Osteoblast (primary cell): ENCODE results near the gene GYS2. TPM values are rescaled to one million over a fixed set of nuclear protein-coding genes. Genes with fewer than 3 reads are reported as not detected.

ENCODE experiments used
- DNase-seq: peaks from one replicate; pipeline ENCODE4 v3.0.0; 2011; ENCODE audit warnings: low spot score, mixed read lengths; ENCODE audit not compliant: insufficient read length; ENCODE audit errors: missing footprints
- H2AFZ ChIP-seq: 2 replicates; pipeline ENCODE4 v1.6.0; 2011; ENCODE audit warnings: mild to moderate bottlenecking, low read length
- H3K27ac ChIP-seq: 2 replicates; pipeline ENCODE4 v1.5.1; 2011; ENCODE audit warnings: mild to moderate bottlenecking, low read depth, low read length, moderate library complexity
- H3K27me3 ChIP-seq: 2 replicates; pipeline ENCODE4 v1.6.0; 2012; ENCODE audit warnings: mild to moderate bottlenecking, control low read depth, inconsistent platforms, low read length, moderate library complexity; ENCODE audit not compliant: insufficient read depth
- H3K36me3 ChIP-seq: 2 replicates; pipeline ENCODE4 v1.5.1; 2011; ENCODE audit warnings: mild to moderate bottlenecking, low read length, control low read depth, moderate library complexity; ENCODE audit not compliant: insufficient read depth
- H3K4me1 ChIP-seq: 2 replicates; pipeline ENCODE4 v1.5.1; 2011; ENCODE audit warnings: mild to moderate bottlenecking, low read length, control low read depth, moderate library complexity; ENCODE audit not compliant: insufficient read depth
- H3K4me2 ChIP-seq: 2 replicates; pipeline ENCODE4 v1.6.0; 2011; ENCODE audit warnings: mild to moderate bottlenecking, low read length; ENCODE audit not compliant: insufficient read depth
- H3K4me3 ChIP-seq: fragments of 200-600 bp; sonication (generic); 3 replicates; pipeline ENCODE4 v1.5.1; 2012; ENCODE audit warnings: mild to moderate bottlenecking, low read length, inconsistent platforms; ENCODE audit not compliant: insufficient read depth
- H3K79me2 ChIP-seq: 2 replicates; pipeline ENCODE4 v1.6.0; 2012; ENCODE audit warnings: mild to moderate bottlenecking, low read length, control low read depth, inconsistent platforms; ENCODE audit not compliant: insufficient read depth
- H3K9me3 ChIP-seq: 2 replicates; pipeline ENCODE4 v1.5.1; 2011; ENCODE audit warnings: low read depth, low read length, control low read depth
- H4K20me1 ChIP-seq: 2 replicates; pipeline ENCODE4 v1.6.0; 2012; ENCODE audit warnings: mild to moderate bottlenecking, low read length, control low read depth; ENCODE audit not compliant: insufficient read depth
- CTCF ChIP-seq: IDR thresholded peaks from 2 replicates; pipeline ENCODE4 v1.5.1; 2011; ENCODE audit warnings: mild to moderate bottlenecking, low read depth, low read length, moderate library complexity; ENCODE audit errors: extremely low read depth
- total RNA-seq: library from RNA; depleted of rRNA; stranded (reverse); fragments of >200 nt; gene quantifications from 2 replicates; pipeline ENCODE4 v1.2.3, GENCODE V29; 2012

GYS2 gene
- total RNA-seq, 1 donor = not detected

GRCh38 chr12:21526053-21526452 lies 78.6 kb downstream of the GYS2 start, which contains the start of gene SPX:
TSS of gene SPX (plus strand) at chr12:21526296. CDS start at chr12:21526473, 177 bp downstream.
- Histone ChIP-seq H3K27ac (no peak within 1 kb of the TSS), H3K36me3 (no peaks in the 10 kb centered on the region), H3K79me2 (no peaks in the 10 kb centered on the region), H4K20me1 (no peaks in the 10 kb centered on the region), H3K4me3 (peak within 1 kb of the TSS; percentile 75), H3K27me3 (peaks cover 13% of the 10 kb centered on the region), H3K9me3 (no peaks in the 10 kb centered on the region), H2AFZ (peak within 1 kb of the TSS; percentile 87), H3K4me2 (peak within 1 kb of the TSS; percentile 88), H3K4me1 (peaks cover 9% of the 10 kb centered on the region)
- no peak for TF ChIP-seq CTCF
- DNase-seq = no peak

DNA sequence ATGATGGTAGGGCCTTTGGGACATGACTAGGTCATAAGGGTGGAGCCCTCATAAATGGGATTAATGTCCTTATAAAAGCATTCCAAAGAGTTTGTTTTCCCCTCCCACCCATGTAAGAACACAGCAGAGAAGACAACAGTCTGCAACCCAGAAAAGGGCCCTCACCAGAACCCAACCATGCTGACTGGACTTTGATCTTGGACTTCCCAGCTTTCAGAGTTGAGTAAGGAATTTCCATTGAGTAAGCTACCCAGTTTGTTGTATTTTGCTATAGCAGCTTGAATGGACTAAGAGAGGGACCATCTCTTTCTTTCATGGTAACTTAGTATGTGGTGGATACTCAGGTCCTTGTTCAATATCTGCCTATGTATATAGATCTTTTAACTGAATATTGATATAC lies 81.5 kb downstream of the GYS2 start:
- H3K4me1 ChIP-seq = peaks cover 7% of the 10 kb centered on the region
- H3K36me3 ChIP-seq = no peaks in the 10 kb centered on the region
- H2AFZ ChIP-seq = no peak overlapping the region
- H3K4me2 ChIP-seq = no peak overlapping the region
- no peak for TF ChIP-seq CTCF
- no peak overlapping the region for H3K4me3 ChIP-seq
- H3K27me3 ChIP-seq = peaks cover 3% of the 10 kb centered on the region
- no peak overlapping the region for H3K27ac ChIP-seq
- H4K20me1 ChIP-seq = no peaks in the 10 kb centered on the region
- H3K9me3 ChIP-seq = no peaks in the 10 kb centered on the region
- no peak for DNase-seq
- H3K79me2 ChIP-seq = no peaks in the 10 kb centered on the region

DNA sequence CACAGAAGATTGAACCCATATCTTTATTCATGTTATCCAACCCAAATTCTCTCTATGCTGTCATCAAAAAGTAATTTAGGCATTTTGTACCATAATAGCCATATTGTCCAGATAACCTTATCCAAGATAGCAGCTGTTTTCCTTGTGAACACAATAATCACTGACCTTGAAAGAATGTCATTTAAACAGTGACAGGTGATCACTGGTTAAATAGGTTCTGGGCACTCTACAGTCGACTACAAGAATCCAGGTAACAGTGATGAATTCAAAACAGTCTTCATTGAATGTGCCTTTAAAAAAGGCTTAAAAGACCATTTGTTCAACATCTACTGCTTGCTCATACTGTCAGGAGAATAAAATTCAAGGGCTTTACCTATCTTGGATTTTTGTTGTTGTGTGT lies 83.1 kb downstream of the GYS2 start:
- Histone ChIP-seq H3K79me2 (no peaks in the 10 kb centered on the region), H3K36me3 (peaks cover 12% of the 10 kb centered on the region), H4K20me1 (no peaks in the 10 kb centered on the region), H2AFZ (no peak overlapping the region), H3K4me3 (no peak overlapping the region), H3K4me1 (no peaks in the 10 kb centered on the region), H3K27ac (no peak overlapping the region), H3K9me3 (no peaks in the 10 kb centered on the region), H3K27me3 (no peaks in the 10 kb centered on the region), H3K4me2 (no peak overlapping the region)
- no peak for DNase-seq
- TF ChIP-seq CTCF = no peak

GRCh38 chr12:21518451-21518850 lies 86.2 kb downstream of the GYS2 start:
- peaks cover 3% of the 10 kb centered on the region for H3K79me2 ChIP-seq
- peaks cover 6% of the 10 kb centered on the region for H4K20me1 ChIP-seq
- H3K36me3 ChIP-seq = peaks cover 40% of the 10 kb centered on the region
- TF ChIP-seq CTCF = no peak
- H2AFZ ChIP-seq = no peak overlapping the region
- no peak for DNase-seq
- H3K9me3 ChIP-seq = no peaks in the 10 kb centered on the region
- no peaks in the 10 kb centered on the region for H3K4me1 ChIP-seq
- no peaks in the 10 kb centered on the region for H3K27me3 ChIP-seq
- no peak overlapping the region for H3K4me2 ChIP-seq
- H3K4me3 ChIP-seq = no peak overlapping the region
- no peak overlapping the region for H3K27ac ChIP-seq
